Superior temporal gyrus (tissue), 1 donor: ENCODE measurements around the gene PTPRG.

Experiments used
- DNase-seq: peaks from one replicate; pipeline ENCODE4 v3.0.0-alpha.2; 2016; ENCODE audit errors: extremely low spot score

Gene PTPRG

DNA sequence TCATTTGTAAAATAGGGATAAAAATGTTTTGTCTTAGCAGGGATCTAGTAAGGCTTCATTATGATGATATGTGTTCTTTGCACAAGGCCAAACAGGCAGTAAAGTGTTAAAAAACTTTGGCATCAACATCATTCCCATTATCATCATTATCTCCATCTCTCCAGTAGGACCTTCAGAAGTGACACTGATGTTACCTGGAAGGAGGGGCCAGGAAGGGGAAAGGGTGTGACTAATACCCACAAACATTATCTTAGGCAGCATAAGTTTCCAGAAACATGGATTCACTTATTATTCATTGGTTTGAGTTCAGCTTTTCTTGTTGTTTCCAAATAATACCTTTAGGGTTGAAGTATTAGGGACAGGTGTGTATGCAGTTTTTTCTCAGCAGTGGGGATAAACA lies 399.6 kb downstream of the PTPRG start:
- DNase-seq, result no peak

DNA sequence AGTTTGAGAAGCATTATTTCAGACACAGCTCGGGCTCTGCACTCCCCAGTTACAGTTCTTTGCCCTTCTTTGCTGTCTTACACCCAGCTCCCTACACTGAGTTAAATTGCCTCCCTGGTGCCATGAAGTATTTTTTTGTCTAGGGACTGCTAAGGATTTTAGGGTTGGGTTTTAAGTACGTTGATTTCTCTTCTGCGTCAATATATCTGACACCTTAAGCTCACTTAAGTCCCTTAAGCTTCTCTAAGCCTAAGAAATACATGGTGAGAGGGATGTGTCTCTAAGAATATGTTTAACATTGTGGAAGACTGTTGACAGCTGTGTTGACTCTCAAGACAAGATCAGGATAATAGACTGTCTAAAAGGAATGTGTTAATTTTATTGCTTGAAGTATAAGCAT lies 400.5 kb downstream of the PTPRG start:
- DNase-seq, result no peak

DNA sequence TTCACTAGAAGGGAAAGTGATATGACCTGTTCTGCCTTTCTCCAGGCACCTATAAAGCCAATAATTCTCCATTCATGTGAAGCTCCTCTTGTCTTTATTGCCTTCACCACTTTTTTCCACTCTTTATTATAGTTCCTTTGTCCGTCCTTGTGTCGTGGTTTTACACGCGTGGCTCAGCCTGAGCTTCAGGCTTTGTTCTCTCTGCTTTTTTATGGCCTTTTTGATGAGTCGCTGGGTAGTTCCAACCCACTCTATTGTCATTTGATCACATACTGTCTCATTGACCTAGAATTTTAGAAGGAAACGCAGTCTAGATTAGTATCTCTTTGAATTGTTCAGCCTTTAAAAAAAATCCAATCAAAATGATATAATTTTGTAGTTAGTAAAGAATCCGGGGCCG lies 403.2 kb downstream of the PTPRG start:
- DNase-seq, result no peak

DNA sequence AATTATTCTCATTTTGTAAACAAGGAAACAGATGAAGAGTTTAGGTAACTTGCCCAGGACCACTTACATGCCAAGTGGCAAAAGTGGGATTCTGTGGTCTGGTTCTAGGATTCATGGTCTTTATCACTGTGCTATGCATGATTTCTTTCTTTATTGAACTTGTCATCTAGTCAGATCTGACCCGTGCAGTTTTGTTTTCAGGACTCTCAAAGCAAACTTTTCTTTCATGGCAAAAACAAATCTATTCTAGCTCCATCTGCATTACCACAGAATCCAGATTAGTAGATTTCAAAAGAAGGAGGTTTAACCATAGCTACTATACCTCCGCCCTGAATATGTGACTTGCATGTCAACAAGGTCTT lies 404.4 kb downstream of the PTPRG start:
- DNase-seq, result no peak

DNA sequence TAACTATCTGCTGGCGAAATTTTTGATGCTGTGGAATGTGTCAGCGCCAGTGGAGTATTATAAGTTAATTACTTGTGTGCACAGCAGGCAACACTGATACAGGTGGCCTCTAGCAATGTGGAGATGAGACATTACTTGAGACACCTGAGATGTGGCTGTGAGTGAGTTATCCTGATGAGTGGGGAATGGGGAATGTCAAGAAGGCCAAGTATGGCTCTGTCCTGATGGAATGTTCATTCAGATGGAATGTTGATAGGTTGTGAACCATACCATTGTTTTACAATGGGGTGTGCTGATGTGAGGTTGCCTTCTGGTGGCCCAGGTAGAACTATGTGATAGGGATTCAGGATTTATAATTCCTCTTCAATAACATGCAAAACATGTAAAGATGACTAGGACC lies 404.8 kb downstream of the PTPRG start:
- DNase-seq, result no peak

DNA sequence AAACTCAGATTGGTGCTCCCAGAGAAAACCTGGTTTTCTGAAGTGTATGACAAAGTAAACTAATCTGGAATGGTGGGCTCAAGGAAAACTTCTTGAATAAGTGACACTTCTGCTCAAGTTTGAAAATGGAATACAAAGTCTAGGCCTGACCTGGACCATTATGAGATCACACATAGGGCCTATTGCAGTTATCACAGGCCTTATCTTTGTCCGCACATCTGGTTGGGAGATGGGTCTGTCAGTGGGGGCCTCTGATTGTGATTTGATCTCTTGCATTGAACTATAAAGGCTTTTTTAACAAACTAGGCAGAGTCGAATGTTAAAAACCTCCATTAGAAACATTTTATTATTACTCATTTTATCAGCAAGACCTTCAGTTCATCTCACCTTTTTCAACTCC lies 405.6 kb downstream of the PTPRG start:
- DNase-seq, result no peak

DNA sequence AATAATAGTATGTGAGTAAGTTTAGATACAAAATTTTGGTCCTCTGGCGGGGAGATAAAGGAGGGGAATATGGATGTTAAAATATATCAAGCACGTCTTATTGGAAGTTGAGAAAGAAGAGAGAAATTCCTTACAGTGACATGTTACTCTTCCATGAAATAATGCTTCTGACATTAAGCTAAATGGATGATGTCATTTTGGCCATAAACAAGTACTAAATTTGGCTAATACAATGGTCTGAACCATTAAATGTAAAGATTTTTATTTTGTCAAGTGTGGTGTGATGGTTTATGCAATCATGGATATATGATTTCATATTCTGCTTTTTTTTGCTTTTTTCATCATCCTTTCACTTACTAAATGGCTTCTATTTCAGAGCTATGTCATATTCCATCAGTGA lies 406.6 kb downstream of the PTPRG start:
- DNase-seq, result no peak

DNA sequence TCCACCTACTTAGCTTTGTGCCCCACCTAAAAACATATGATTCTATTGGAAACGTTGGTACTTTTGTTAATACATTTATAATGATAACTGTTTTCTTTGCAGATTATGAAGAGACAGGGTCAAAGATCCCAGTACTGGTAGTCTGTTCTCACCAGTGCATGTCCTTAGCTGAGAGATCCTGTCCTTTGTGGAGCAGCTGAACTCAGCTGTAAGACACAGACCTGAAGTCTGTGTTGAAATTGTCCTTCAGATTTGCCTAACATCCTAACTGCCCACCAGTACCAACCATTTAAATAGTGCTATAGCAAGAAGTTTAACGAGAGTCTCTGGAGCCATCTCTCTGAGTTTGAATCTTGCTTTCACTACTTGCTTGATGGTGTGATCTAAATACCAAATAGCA lies 413.3 kb downstream of the PTPRG start:
- DNase-seq, result no peak

DNA sequence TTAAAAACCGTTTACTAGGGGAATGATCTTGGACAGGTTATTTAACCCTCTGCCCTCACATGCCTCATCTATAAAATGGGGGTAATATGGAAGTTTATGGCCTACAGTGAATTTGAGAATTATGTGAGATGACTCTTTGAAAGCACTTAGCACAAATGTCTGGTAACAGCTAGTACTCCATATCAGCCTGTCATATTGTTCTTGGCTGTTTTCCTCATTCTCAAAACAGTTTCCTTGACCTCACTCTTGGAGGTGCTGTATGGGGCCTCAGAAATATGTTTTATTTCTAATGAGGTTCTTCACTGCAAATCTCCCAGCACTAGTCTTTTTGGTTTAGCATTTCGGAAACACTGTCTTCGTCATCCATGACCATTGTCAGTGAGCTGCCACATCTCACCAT lies 413.8 kb downstream of the PTPRG start:
- no peak for DNase-seq

DNA sequence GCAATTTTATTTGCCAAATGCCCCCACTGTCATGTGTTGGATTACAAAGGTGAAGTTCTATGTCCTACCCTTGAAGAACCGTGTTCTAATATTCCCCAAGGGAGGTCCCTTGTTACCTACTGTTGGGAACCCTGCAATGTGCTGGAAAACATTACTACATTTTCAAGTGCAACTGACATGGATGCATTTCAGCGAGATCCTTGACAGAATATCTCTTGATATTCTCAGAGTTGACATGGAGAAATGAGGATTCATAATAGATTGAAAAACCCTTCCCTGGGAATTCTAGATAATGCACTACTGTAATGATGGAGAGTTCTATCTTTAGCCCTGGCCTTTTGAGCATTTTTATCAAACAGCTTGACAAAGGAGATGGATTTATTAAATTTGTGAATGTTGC lies 414.6 kb downstream of the PTPRG start:
- no peak for DNase-seq

DNA sequence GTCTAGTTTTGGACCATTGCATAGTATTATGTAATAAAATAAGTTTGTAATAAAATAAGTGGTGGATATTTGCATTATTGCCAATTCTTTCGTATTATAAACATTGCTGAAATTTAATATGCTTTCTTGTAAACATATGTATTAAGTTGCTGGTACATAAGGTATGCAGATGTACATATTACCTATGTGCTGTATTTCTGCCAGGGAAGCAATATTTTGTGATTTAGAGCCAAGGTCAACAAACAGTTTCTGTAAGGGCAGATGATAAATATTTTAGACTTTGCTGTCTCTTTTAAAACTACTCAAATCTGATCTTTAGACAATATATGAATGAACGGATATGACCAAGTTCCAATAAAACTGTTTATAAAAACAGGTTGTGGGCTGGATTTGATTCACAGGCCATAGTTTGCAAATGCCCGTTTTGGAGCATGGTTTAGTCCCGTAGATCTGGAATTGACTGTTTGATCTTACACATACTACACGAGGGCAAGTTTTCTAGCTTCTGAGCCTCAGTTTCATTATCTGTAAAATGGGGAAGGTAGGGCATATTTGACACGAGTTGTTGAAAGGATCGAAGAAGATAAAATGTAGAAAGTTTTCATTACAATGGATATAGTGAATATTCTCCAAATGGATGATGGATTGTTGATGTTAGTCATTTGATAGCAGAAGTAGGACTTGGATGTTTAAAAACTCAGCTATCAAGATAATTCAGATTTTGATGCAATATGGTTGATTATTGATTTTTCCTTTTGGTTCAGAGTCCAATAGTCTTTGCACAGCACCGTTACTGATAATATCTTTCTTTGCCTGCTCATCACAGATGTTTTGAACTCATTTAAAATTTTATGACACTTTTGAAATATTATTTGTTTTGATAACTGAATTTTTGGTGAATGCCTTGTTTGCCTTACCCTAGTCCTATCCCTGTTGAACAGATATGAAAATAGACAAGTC lies 417.4 kb downstream of the PTPRG start:
- DNase-seq, result no peak

DNA sequence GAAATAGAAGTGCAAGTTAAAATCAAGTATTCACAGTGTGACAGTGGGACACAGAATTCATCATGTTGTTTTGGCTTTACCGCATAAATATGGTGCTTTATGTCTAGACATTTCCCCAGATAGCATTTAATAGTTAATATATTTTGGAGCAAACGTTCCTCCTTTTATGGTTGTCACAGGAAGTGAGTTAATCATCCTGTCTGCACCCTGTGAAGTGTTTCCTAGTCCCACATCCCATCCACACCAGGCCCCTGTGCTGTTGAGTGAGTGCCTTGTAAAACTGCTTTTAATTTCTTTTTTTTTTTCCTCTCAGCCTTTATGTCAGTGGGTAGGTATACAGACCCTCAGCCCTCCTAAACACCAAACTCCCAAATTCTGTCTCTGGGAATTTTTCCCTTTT lies 418.3 kb downstream of the PTPRG start:
- DNase-seq, result no peak

DNA sequence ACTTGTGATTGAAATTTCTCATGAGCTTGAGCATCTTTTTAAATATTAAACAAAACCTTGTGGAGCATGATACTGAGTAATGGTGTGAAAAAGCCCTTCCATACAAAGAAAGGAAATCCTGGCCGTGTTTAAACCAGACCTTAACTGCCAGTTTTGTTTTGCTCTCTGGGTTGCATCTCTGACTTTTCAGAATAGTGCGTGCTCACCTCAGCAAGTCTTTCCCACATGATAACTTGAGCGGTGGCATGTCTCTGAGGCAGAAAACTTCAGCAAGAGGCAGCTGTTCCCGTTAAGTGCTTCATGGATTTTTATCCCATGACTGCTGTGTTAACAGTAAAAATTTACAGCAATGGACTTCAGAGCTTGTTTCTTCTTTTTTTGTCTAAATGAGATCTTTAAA lies 418.7 kb downstream of the PTPRG start:
- no peak for DNase-seq

DNA sequence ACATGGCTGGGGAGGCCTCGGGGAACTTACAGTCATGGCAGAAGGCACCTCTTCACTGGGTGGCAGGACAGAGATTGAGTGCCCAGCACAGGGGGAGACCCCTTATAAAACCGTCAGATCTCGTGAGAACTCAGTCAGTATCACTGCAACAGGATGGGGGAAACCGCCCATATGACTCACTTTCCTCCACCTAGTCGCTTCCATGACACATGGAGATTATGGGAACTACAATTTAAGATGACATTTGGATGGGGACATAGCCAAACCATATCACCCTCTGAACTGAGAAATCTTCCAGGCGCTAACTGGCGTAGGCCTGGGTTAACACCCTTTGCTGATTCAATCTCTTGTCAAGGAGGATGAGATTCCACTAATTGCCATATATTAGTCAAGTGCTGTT lies 419.7 kb downstream of the PTPRG start:
- no peak for DNase-seq

DNA sequence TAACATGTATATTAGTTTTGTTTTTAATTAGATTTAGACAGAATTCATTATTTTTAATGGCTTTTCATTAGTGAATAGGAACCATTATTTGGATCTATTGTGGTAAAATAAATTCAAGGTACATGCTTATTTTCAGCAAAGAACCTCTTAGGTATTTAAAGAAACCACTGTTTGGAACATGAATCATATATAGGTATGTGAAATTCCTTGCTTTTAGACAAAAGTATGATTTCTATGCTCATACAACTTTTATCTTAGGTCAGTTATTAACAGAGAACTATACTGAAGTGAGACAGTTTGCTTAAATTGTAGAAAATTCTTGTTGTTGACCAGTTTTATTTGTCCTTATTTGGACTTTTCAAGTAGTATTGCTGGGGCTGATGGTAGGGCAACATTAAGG lies 422.1 kb downstream of the PTPRG start:
- no peak for DNase-seq

DNA sequence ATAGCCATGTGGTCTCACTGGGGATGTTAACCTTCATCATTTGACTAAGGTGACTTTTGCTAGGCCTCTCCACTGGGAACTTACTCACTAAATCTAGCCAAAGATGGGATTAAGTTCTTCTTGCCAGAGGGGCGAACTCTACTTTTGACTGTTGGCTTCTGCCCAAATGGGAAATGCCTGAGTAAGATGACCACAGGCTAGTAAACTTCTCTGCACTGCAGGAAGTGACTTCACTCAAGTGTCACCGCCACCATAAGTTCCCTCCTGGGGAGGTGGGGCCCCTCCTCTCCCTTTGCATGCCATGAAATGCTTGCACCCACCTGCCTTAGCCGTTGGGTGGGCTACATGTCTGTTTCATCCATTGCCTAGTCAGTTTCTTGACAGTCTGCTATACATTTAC lies 423.6 kb downstream of the PTPRG start:
- DNase-seq, result no peak

DNA sequence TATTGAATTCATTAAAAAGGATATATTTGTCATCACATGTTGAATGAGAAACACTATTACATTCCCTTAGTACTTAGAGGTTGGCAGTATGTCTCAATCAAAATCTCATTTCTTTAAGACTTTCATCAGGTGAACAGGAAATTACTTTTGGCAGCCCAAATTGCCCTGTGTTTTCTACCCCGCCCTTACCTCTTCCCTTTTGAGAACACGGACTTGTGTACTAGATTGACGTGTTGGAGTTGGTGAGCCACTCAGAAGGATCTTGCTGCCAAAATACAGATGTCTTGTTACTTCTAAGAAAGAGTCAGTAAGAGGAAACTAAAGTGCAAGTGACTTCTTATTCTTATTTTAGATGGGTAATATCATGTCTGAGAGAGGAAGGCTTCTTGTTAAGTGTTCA lies 425.1 kb downstream of the PTPRG start:
- DNase-seq, result no peak

DNA sequence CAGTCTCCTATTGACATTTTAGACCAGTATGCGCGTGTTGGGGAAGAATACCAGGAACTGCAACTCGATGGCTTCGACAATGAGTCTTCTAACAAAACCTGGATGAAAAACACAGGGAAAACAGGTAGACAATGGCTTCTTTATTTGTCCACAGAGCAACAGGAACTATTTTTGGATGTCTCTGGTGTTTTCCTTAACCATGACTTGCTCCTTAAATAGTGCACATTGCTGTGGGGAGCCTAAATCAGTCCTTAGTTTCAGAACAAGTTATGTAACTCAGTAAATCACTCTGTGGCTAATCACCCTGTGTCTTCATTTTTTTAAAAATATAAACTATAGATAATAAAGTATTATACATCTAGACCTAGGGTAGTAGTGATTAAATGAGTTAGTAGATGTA lies 428.3 kb downstream of the PTPRG start:
- DNase-seq, result no peak

DNA sequence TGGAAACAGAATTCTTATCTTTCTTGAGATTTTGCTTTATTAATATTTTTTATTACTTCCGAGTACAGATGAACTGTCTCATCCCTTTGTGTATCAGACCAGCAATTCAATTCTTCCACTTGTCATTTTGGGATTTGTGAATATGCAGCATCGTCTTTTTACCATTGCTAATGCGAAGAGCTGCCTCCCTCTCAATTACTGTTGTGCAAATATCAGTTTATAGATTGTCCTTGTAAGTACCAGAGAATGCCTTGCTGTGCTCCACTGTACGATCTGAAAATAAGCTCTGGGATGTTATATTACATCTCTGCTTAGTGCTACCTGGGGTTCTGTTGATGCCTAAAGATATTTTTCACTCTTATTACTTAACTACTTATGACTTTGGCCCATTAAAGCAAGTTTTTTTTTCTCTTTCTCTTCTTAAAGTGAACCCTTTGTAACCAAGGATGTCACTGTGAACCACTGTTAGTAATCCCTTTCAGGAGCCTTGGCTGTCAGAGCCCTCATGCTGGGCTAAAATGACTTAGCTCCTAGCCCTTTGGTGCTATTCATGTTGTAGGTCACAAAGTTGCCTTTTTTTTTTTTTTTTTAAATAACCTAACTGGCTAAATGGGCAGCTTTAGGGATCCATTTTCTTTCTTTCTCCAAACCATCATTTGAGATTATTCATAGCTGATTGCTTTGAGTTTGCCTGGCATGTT lies 429.1 kb downstream of the PTPRG start:
- DNase-seq, result no peak

DNA sequence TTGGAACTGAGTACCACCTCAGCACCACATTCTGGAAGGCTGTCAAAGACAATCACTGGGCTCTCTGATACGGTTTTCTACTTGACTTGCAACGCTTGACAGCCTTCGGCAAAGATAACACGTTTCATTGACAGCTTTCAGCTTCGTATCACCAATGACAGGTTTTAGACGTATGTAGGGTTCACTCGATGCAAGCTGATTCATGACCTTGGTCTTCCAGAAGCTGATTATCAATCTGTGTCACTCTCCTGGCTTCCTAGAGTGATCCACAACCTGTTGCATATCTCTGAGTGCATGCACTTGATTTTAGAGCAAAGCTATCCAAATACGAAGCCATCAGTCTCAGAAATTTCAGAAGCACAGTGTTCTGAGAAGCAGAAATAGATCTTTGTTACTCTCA lies 430.3 kb downstream of the PTPRG start:
- no peak for DNase-seq

DNA sequence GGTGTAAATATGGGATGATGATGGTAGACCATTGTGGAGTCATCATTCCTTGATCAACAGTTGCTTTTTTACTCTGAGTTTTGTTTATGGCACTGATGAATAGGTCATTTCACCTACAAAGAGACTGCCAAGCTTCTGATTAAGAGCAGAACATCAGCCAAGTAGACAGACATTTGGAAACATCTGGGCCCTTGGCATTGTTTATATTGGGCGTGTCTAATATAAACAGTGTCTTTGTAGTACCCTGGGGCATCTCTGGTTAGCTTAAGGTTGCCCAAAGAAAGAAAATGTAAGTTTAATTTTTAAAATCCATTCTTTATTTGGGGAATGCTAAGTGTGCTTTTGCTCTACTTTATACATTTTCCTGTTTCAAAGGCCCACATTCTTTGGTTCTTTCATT lies 435.0 kb downstream of the PTPRG start:
- no peak for DNase-seq

DNA sequence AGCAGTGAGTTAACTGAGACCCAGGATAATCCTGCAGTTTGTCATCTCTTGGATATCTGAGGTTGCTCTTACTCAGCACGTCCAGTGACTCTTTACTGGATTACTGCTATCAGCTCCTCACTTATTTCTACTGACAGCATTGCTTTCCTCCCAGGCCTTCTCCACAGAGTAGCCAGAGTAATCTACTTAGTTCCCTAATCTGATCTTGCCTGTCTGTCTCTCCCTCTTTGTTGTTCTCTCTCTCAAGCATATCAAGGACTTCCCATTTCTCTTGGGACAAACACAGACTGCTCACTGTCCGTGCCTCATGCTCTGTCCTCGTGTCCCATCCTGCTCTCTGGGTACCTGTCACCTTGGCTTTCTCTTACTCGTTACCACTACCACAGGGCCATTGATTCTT lies 435.7 kb downstream of the PTPRG start:
- no peak for DNase-seq

DNA sequence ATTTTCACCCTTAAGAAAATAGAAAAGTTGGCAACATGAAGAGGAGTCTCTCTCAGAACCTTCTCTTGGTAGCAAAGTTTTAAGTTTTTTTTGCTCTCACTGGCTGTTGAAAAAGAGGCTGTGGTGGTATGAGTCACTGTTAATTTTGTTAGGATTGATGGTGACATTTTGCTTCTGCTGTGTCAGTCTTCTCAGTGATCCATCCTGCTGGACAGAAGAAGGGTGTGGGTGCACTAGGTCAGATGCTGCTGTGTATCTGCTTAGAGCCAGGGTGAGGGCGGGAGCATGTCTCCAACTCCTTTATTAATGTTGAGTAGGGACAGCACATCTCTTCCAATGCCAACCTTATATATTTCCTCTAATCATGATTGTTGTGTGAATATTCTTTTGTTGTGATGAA lies 442.5 kb downstream of the PTPRG start:
- DNase-seq, result no peak
